ENCODE data around the gene VTA1.
"Not testable (repeated sequence)": the region's sequence is repeated elsewhere in the genome, so short reads cannot be mapped to it uniquely, and the experiment has no call there.

- TF ChIP-seq CTCF (IDR thresholded peaks at IDR 0.05); ZFX (IDR thresholded peaks at IDR 0.05; ENCODE audit: borderline replicate concordance): not testable (repeated sequence)
Observed at GRCh38 chr6:142110820-142111219, 36.2 kb upstream of the VTA1 start.

All from 22Rv1 (cell line).